ENCODE data around the gene TMX3. TPM values are rescaled to one million over a fixed set of nuclear protein-coding genes. Genes with fewer than 3 reads are reported as not detected.

Gene TMX3
- total and polyA plus RNA-seq, 9 donors = 14.8 to 41.9 (median 26.8) TPM

DNA sequence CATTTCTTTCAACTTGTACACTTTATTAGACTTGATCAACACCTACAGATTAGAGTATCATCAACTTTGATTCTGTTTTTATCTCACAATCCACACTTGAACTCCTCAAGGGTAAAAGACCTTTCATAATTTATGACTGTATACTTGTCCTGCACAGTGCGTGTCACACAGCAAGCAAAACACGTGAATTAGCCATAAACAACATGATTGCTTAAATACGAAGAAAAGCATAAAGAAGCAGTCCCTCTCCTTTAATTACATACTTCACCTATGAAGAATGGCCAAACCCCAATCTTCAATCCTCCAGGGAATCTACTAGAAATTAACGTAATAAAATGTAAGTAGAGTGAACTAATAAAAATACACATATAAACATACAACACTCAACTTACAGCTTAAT is 13.6 kb downstream of the TMX3 start:
- intact Hi-C loops (cut with DNase I) = no loop called here
- Histone ChIP-seq H3K9me3 (no peaks in the 10 kb centered on the region), H3K27ac (no peak overlapping the region), H3K4me1 (ENCODE audit: insufficient read depth) (no peaks in the 10 kb centered on the region), H3K27me3 (no peaks in the 10 kb centered on the region), H3K36me3 (no peaks in the 10 kb centered on the region), H3K4me3 (no peak overlapping the region)
- TF ChIP-seq POLR2A (IDR thresholded peaks at IDR 0.05) (no peak), EP300 (IDR thresholded peaks at IDR 0.05) (no peak)
- TF ChIP-seq, protein P1, sequence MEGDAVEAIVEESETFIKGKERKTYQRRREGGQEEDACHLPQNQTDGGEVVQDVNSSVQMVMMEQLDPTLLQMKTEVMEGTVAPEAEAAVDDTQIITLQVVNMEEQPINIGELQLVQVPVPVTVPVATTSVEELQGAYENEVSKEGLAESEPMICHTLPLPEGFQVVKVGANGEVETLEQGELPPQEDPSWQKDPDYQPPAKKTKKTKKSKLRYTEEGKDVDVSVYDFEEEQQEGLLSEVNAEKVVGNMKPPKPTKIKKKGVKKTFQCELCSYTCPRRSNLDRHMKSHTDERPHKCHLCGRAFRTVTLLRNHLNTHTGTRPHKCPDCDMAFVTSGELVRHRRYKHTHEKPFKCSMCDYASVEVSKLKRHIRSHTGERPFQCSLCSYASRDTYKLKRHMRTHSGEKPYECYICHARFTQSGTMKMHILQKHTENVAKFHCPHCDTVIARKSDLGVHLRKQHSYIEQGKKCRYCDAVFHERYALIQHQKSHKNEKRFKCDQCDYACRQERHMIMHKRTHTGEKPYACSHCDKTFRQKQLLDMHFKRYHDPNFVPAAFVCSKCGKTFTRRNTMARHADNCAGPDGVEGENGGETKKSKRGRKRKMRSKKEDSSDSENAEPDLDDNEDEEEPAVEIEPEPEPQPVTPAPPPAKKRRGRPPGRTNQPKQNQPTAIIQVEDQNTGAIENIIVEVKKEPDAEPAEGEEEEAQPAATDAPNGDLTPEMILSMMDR (IDR thresholded peaks at IDR 0.05) = no peak
- no peak for DNase-seq
- 88 to 94% (median 93%) methylated on average over 4 of the region's 4 CpGs for WGBS, 3 donors

DNA sequence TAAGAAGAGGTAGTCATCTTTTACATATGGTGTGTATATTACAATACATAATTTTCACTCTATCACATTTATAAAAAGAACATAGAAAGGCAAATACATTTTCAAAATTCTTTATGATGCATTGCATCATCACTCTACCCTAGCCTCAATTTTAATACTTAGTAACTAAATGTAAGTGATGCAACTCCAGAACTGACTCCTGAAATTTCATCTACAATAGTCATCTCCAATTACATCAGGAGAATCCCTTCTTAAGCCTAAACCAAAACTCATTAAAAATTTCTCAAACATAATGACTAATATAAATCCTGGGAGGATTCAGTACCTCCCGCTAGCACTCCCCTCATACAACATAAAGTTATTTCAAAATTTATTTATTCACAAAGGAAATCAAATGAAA is 15.9 kb downstream of the TMX3 start:
- intact Hi-C loops (cut with DNase I) = no loop called here
- Histone ChIP-seq H3K36me3 (no peaks in the 10 kb centered on the region), H3K9me3 (no peaks in the 10 kb centered on the region), H3K27me3 (no peaks in the 10 kb centered on the region), H3K4me1 (ENCODE audit: insufficient read depth) (no peaks in the 10 kb centered on the region), H3K27ac (no peak overlapping the region), H3K4me3 (no peak overlapping the region)
- WGBS, 3 donors = 91 to 100% (median 100%) methylated on average over 1 of the region's 1 CpG
- no peak for DNase-seq
- TF ChIP-seq, protein P1 (IDR thresholded peaks at IDR 0.05) = no peak
- TF ChIP-seq EP300 (IDR thresholded peaks at IDR 0.05) (no peak), POLR2A (IDR thresholded peaks at IDR 0.05) (no peak)

DNA sequence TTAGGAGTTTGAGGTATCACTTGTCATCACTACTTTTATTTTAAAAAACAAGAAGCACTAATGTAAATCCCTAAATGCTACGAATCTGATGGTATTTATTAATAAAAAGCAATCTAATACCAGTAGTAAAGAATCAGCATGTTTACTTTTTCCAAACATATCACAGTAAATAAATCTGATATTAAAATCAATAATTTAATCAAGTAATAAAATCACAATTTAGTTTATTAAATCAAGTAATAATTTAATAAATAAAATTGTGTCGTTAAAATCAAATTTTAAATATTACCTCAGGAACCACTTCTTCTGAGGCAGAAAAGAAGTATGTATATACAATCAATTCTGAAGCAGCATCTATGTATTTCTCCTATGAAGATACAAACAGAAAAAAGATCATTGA is 18.0 kb downstream of the TMX3 start:
- no peak for DNase-seq
- no peaks in the 10 kb centered on the region for H3K9me3 ChIP-seq
- no peaks in the 10 kb centered on the region for H3K36me3 ChIP-seq
- H3K27me3 ChIP-seq = no peaks in the 10 kb centered on the region
- H3K4me3 ChIP-seq = no peak overlapping the region
- intact Hi-C loops (cut with DNase I) = no loop called here
- TF ChIP-seq POLR2A (IDR thresholded peaks at IDR 0.05) (no peak), EP300 (IDR thresholded peaks at IDR 0.05) (no peak)
- TF ChIP-seq, protein P1 (IDR thresholded peaks at IDR 0.05) = no peak
- H3K27ac ChIP-seq = no peak overlapping the region
- no peaks in the 10 kb centered on the region for H3K4me1 ChIP-seq (ENCODE audit: insufficient read depth)
- 96 to 99% (median 98%) methylated on average over 2 of the region's 2 CpGs for WGBS, 3 donors

DNA sequence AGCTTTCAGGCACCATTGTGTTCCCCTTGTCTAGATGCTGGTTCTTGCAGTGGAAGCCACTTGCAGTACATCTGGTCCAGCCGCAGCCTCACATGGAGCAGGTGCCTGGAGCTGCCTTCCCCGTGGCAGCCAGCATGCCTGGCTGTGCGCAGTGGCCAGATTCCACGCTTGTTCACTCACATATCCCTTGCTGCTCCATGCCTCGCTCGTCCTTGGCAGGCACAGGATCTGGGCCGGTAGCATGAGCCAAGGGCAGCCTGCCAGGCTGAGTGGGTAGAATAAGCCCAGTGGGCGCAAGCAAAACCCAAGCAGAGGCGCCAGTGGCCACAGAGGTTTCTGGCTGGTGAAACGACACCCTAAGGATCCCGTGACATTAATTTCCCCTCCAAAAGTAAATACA is 20.6 kb downstream of the TMX3 start:
- DNase-seq = no peak

More for the DNA sequence above, 20.6 kb downstream of the TMX3 start:
- H3K9me3 ChIP-seq = no peaks in the 10 kb centered on the region
- H3K27ac ChIP-seq = no peak overlapping the region
- TF ChIP-seq POLR2A (IDR thresholded peaks at IDR 0.05) (no peak), EP300 (IDR thresholded peaks at IDR 0.05) (no peak)
- TF ChIP-seq, protein P1 (IDR thresholded peaks at IDR 0.05) = no peak
- H3K36me3 ChIP-seq = no peaks in the 10 kb centered on the region
- 94 to 96% (median 96%) methylated on average over 11 of the region's 11 CpGs for WGBS, 3 donors
- intact Hi-C loops (cut with DNase I) = no loop called here
- no peak overlapping the region for H3K4me3 ChIP-seq
- no peaks in the 10 kb centered on the region for H3K4me1 ChIP-seq (ENCODE audit: insufficient read depth)
- H3K27me3 ChIP-seq = no peaks in the 10 kb centered on the region

Data from ovary (tissue), 9 donors.